Neural progenitor cell (in vitro differentiated cells): ENCODE results near the gene TDP2. TPM values are rescaled to one million over a fixed set of nuclear protein-coding genes. Genes with fewer than 3 reads are reported as not detected.

Experiments used
- DNase-seq: peaks from one replicate; pipeline ENCODE4 v3.0.0-alpha.2; 2016; ENCODE audit warnings: low spot score
- H2AFZ ChIP-seq: fragments of 200-600 bp; sonication (generic); replicated peaks from 2 replicates; pipeline ENCODE4 v1.6.1; 2016; ENCODE audit warnings: antibody characterized with exemption
- H3F3A ChIP-seq: fragments of 200-600 bp; sonication (generic); 2 replicates; pipeline ENCODE4 v1.6.1; 2016; ENCODE audit warnings: antibody characterized with exemption, low read depth
- H3K27ac ChIP-seq: fragments of 200-600 bp; sonication (generic); 2 replicates; pipeline ENCODE4 v1.5.1; 2016; ENCODE audit warnings: mild to moderate bottlenecking
- H3K27me3 ChIP-seq: fragments of 200-600 bp; sonication (generic); 2 replicates; pipeline ENCODE4 v1.6.1; 2016; ENCODE audit warnings: mild to moderate bottlenecking, moderate library complexity
- H3K36me3 ChIP-seq: fragments of 200-600 bp; sonication (generic); 2 replicates; pipeline ENCODE4 v1.5.1; 2016
- H3K4me1 ChIP-seq: fragments of 200-600 bp; sonication (generic); 2 replicates; pipeline ENCODE4 v1.6.1; 2016; ENCODE audit warnings: mixed run types
- H3K4me2 ChIP-seq: fragments of 200-600 bp; sonication (generic); 2 replicates; pipeline ENCODE4 v1.6.1; 2016
- H3K4me3 ChIP-seq: fragments of 200-600 bp; sonication (generic); 2 replicates; pipeline ENCODE4 v1.5.1; 2016
- H3K79me2 ChIP-seq: fragments of 200-600 bp; sonication (generic); 2 replicates; pipeline ENCODE4 v1.6.1; 2016; ENCODE audit warnings: low read depth
- H3K9ac ChIP-seq: fragments of 200-600 bp; sonication (generic); 2 replicates; pipeline ENCODE4 v1.6.1; 2016
- H3K9me3 ChIP-seq: fragments of 200-600 bp; sonication (generic); 2 replicates; pipeline ENCODE4 v1.5.1; 2016; ENCODE audit warnings: low read depth
- H4K20me1 ChIP-seq: fragments of 200-600 bp; sonication (generic); 2 replicates; pipeline ENCODE4 v1.6.1; 2016; ENCODE audit warnings: low read depth
- H3K27ac Mint-ChIP-seq: 3 replicates; pipeline ENCODE4 v1.8.0; 2021; ENCODE audit warnings: mixed read lengths
- H3K27me3 Mint-ChIP-seq: 2 replicates; pipeline ENCODE4 v1.8.0; 2022; ENCODE audit warnings: low read depth, mild to moderate bottlenecking, inconsistent platforms, moderate library complexity, mixed read lengths; ENCODE audit not compliant: insufficient read depth
- H3K36me3 Mint-ChIP-seq: 3 replicates; pipeline ENCODE4 v1.8.0; 2021; ENCODE audit warnings: mixed read lengths
- H3K4me1 Mint-ChIP-seq: 3 replicates; pipeline ENCODE4 v1.8.0; 2021; ENCODE audit warnings: mixed read lengths
- H3K4me3 Mint-ChIP-seq: 3 replicates; pipeline ENCODE4 v1.8.0; 2021; ENCODE audit warnings: mild to moderate bottlenecking, moderate library complexity, mixed read lengths
- H3K9me3 Mint-ChIP-seq: 3 replicates; pipeline ENCODE4 v1.8.0; 2020; ENCODE audit warnings: mixed read lengths
- CTCF ChIP-seq: fragments of 200-600 bp; sonication (generic); IDR thresholded peaks from 2 replicates; pipeline ENCODE4 v1.5.1; 2017; ENCODE audit warnings: antibody characterized with exemption, mild to moderate bottlenecking
- EZH2 ChIP-seq: fragments of 200-600 bp; sonication (generic); IDR thresholded peaks from 2 replicates; pipeline ENCODE4 v1.6.1; 2017; ENCODE audit warnings: antibody characterized with exemption, mild to moderate bottlenecking, moderate library complexity
- EZH2phosphoT487 ChIP-seq: fragments of 200-600 bp; sonication (generic); IDR thresholded peaks from 2 replicates; pipeline ENCODE4 v1.6.1; 2017; ENCODE audit warnings: antibody characterized with exemption
- total RNA-seq: library from RNA; depleted of rRNA; stranded (reverse); fragments of >200 nt; gene quantifications from 2 replicates; pipeline ENCODE4 v1.2.3, GENCODE V29; 2015; ENCODE audit warnings: low replicate concordance

The TDP2 gene
- total RNA-seq, 1 donor from 2014 or later: 49.9 TPM

- Mint-ChIP-seq H3K27me3 (no peaks in the 10 kb centered on the region), H3K9me3 (no peaks in the 10 kb centered on the region), H3K27ac (no peak overlapping the region), H3K36me3 (peaks cover 40% of the 10 kb centered on the region), H3K4me3 (no peak overlapping the region), H3K4me1 (peaks cover 7% of the 10 kb centered on the region)
- no peak overlapping the region for H3K27ac ChIP-seq
- no peak overlapping the region for H3K4me2 ChIP-seq
- H3K4me3 ChIP-seq: no peak overlapping the region
- peaks cover 70% of the 10 kb centered on the region for H3K79me2 ChIP-seq
- TF ChIP-seq CTCF (no peak), EZH2phosphoT487 (no peak), EZH2 (no peak)
- peaks cover 43% of the 10 kb centered on the region for H4K20me1 ChIP-seq
- no peaks in the 10 kb centered on the region for H3K27me3 ChIP-seq
- H3K4me1 ChIP-seq: peaks cover 15% of the 10 kb centered on the region
- H3F3A ChIP-seq: peaks cover 13% of the 10 kb centered on the region
- no peak overlapping the region for H2AFZ ChIP-seq
- no peaks in the 10 kb centered on the region for H3K9me3 ChIP-seq
- no peaks in the 10 kb centered on the region for H3K36me3 ChIP-seq
- no peak for DNase-seq
- no peak overlapping the region for H3K9ac ChIP-seq
These were observed 7.8 kb downstream of the TDP2 start for GRCh38 chr6:24658573-24659560.

- Histone ChIP-seq H4K20me1 (peaks cover 20% of the 10 kb centered on the region), H3K4me2 (no peak overlapping the region), H3K27me3 (no peaks in the 10 kb centered on the region), H3K36me3 (no peaks in the 10 kb centered on the region), H3K4me1 (no peaks in the 10 kb centered on the region), H3K79me2 (peaks cover 41% of the 10 kb centered on the region), H2AFZ (no peak overlapping the region), H3K27ac (no peak overlapping the region), H3F3A (no peaks in the 10 kb centered on the region), H3K9ac (no peak overlapping the region), H3K9me3 (no peaks in the 10 kb centered on the region), H3K4me3 (no peak overlapping the region)
- Mint-ChIP-seq H3K27me3 (no peaks in the 10 kb centered on the region), H3K27ac (no peak overlapping the region), H3K36me3 (peaks cover 29% of the 10 kb centered on the region), H3K4me1 (peaks cover 2% of the 10 kb centered on the region), H3K9me3 (no peaks in the 10 kb centered on the region), H3K4me3 (no peak overlapping the region)
- DNase-seq: no peak
- TF ChIP-seq EZH2: no peak
- no peak for TF ChIP-seq CTCF
- TF ChIP-seq EZH2phosphoT487: no peak
These were observed 11.5 kb downstream of the TDP2 start for GRCh38 chr6:24655215-24655614.

GRCh38 chr6:24650365-24650764 is 16.3 kb downstream of the TDP2 start:
- Mint-ChIP-seq H3K27me3 (peaks cover 3% of the 10 kb centered on the region), H3K4me3 (no peak overlapping the region), H3K4me1 (peaks cover 8% of the 10 kb centered on the region), H3K36me3 (peaks cover 9% of the 10 kb centered on the region), H3K9me3 (no peaks in the 10 kb centered on the region), H3K27ac (no peak overlapping the region)
- TF ChIP-seq EZH2 (no peak), CTCF (no peak), EZH2phosphoT487 (no peak)
- H2AFZ ChIP-seq: no peak overlapping the region
- H4K20me1 ChIP-seq: peaks cover 7% of the 10 kb centered on the region
- no peak overlapping the region for H3K9ac ChIP-seq
- no peak overlapping the region for H3K4me2 ChIP-seq
- no peaks in the 10 kb centered on the region for H3K9me3 ChIP-seq
- H3F3A ChIP-seq: peaks cover 21% of the 10 kb centered on the region
- H3K27ac ChIP-seq: no peak overlapping the region
- H3K4me3 ChIP-seq: no peak overlapping the region
- H3K79me2 ChIP-seq: peaks cover 4% of the 10 kb centered on the region
- DNase-seq: no peak
- peaks cover 2% of the 10 kb centered on the region for H3K4me1 ChIP-seq
- H3K27me3 ChIP-seq: peaks cover 2% of the 10 kb centered on the region
- H3K36me3 ChIP-seq: peaks cover 5% of the 10 kb centered on the region
